Muscle layer of duodenum (tissue), 2 donors: ENCODE data around the gene CHMP4A.

Experiments used
- H3K27ac ChIP-seq: one replicate; pipeline ENCODE4 v1.7.0; 2013; ENCODE audit warnings: mild to moderate bottlenecking, low read length
- H3K27me3 ChIP-seq: one replicate; pipeline ENCODE4 v1.7.0; 2013; ENCODE audit warnings: low read depth, mild to moderate bottlenecking, control low read depth, low read length
- H3K36me3 ChIP-seq, 2 donors: one replicate each; pipeline ENCODE4 v1.7.0; 2013; ENCODE audit warnings: low read length in 2 of 2, control low read depth in 1 of 2, mild to moderate bottlenecking in 1 of 2; ENCODE audit not compliant: insufficient read depth in 2 of 2, control insufficient read depth in 1 of 2
- H3K4me1 ChIP-seq, 2 donors: one replicate each; pipeline ENCODE4 v1.7.0; 2013; ENCODE audit warnings: low read length in 2 of 2, mild to moderate bottlenecking in 2 of 2, control low read depth in 1 of 2, moderate library complexity in 1 of 2; ENCODE audit not compliant: insufficient read depth in 2 of 2, control insufficient read depth in 1 of 2
- H3K4me3 ChIP-seq, 2 donors: one replicate each; pipeline ENCODE4 v1.7.0; 2013; ENCODE audit warnings: low read length in 2 of 2, low read depth in 1 of 2, mild to moderate bottlenecking in 1 of 2
- H3K9me3 ChIP-seq, 2 donors: one replicate each; pipeline ENCODE4 v1.7.0; 2013; ENCODE audit warnings: low read length in 2 of 2, control low read depth in 1 of 2, mild to moderate bottlenecking in 1 of 2; ENCODE audit not compliant: control insufficient read depth in 1 of 2
- donor health status: healthy.

CHMP4A gene

GRCh38 chr14:24181371-24182077, 31.8 kb downstream of the CHMP4A start:
- no peaks in the 10 kb centered on the region for H3K9me3 ChIP-seq
- H3K36me3 ChIP-seq: peaks cover 54 to 98% of the 10 kb centered on the region in 2 donors
- no peak overlapping the region for H3K27ac ChIP-seq
- H3K4me3 ChIP-seq: no peak overlapping the region
- H3K27me3 ChIP-seq: no peaks in the 10 kb centered on the region
- H3K4me1 ChIP-seq: peaks cover 0 to 3% of the 10 kb centered on the region in 2 donors

- no peaks in the 10 kb centered on the region for H3K9me3 ChIP-seq
- H3K4me1 ChIP-seq: peaks cover 0 to 3% of the 10 kb centered on the region in 2 donors
- H3K4me3 ChIP-seq: no peak overlapping the region
- no peaks in the 10 kb centered on the region for H3K27me3 ChIP-seq
- peaks cover 46 to 86% of the 10 kb centered on the region in 2 donors for H3K36me3 ChIP-seq
- peak overlapping the region; percentile 65 for H3K27ac ChIP-seq
Observed at GRCh38 chr14:24179961-24180796, 33.1 kb downstream of the CHMP4A start.

- Histone ChIP-seq H3K4me1 (peaks cover 0 to 3% of the 10 kb centered on the region in 2 donors), H3K27ac (peak overlapping the region; percentile 65), H3K4me3 (no peak overlapping the region), H3K36me3 (peaks cover 45 to 81% of the 10 kb centered on the region in 2 donors), H3K27me3 (no peaks in the 10 kb centered on the region), H3K9me3 (no peaks in the 10 kb centered on the region)
Observed at GRCh38 chr14:24179294-24179960, 33.9 kb downstream of the CHMP4A start.

- Histone ChIP-seq H3K36me3 (peaks cover 42 to 73% of the 10 kb centered on the region in 2 donors), H3K4me3 (no peak overlapping the region), H3K9me3 (no peaks in the 10 kb centered on the region), H3K27ac (no peak overlapping the region), H3K4me1 (peaks cover 0 to 3% of the 10 kb centered on the region in 2 donors), H3K27me3 (no peaks in the 10 kb centered on the region)
Observed at GRCh38 chr14:24178399-24179178, 34.7 kb downstream of the CHMP4A start.

- H3K27ac ChIP-seq: no peak overlapping the region
- no peaks in the 10 kb centered on the region for H3K27me3 ChIP-seq
- H3K4me1 ChIP-seq: peaks cover 0 to 3% of the 10 kb centered on the region in 2 donors
- H3K36me3 ChIP-seq: peaks cover 37 to 66% of the 10 kb centered on the region in 2 donors
- no peak overlapping the region for H3K4me3 ChIP-seq
- H3K9me3 ChIP-seq: no peaks in the 10 kb centered on the region
Observed at GRCh38 chr14:24177891-24178290, 35.4 kb downstream of the CHMP4A start.

- Histone ChIP-seq H3K4me1 (peaks cover 0 to 6% of the 10 kb centered on the region in 2 donors), H3K27ac (no peak overlapping the region), H3K4me3 (no peak overlapping the region), H3K36me3 (peaks cover 33 to 60% of the 10 kb centered on the region in 2 donors), H3K27me3 (no peaks in the 10 kb centered on the region), H3K9me3 (no peaks in the 10 kb centered on the region)
Observed at GRCh38 chr14:24177041-24177825, 36.1 kb downstream of the CHMP4A start.

- Histone ChIP-seq H3K9me3 (no peaks in the 10 kb centered on the region), H3K27me3 (no peaks in the 10 kb centered on the region), H3K27ac (no peak overlapping the region), H3K4me3 (no peak overlapping the region), H3K4me1 (peaks cover 0 to 10% of the 10 kb centered on the region in 2 donors), H3K36me3 (peaks cover 27 to 53% of the 10 kb centered on the region in 2 donors)
Observed at GRCh38 chr14:24176599-24176998, 36.7 kb downstream of the CHMP4A start.

GRCh38 chr14:24172871-24173281, 40.4 kb downstream of the CHMP4A start:
- Histone ChIP-seq H3K36me3 (peaks cover 13 to 18% of the 10 kb centered on the region in 2 donors), H3K9me3 (no peaks in the 10 kb centered on the region), H3K4me1 (peaks cover 0 to 7% of the 10 kb centered on the region in 2 donors), H3K27ac (no peak overlapping the region), H3K4me3 (no peak overlapping the region), H3K27me3 (no peaks in the 10 kb centered on the region)

GRCh38 chr14:24172261-24172860, 40.9 kb downstream of the CHMP4A start:
- Histone ChIP-seq H3K27ac (no peak overlapping the region), H3K4me3 (peak overlapping the region; percentile 23 to 60), H3K36me3 (peaks cover 13 to 15% of the 10 kb centered on the region in 2 donors), H3K9me3 (no peaks in the 10 kb centered on the region), H3K4me1 (peaks cover 0 to 7% of the 10 kb centered on the region in 2 donors), H3K27me3 (no peaks in the 10 kb centered on the region)
